ENCODE measurements around the gene CDHR5.

DNA sequence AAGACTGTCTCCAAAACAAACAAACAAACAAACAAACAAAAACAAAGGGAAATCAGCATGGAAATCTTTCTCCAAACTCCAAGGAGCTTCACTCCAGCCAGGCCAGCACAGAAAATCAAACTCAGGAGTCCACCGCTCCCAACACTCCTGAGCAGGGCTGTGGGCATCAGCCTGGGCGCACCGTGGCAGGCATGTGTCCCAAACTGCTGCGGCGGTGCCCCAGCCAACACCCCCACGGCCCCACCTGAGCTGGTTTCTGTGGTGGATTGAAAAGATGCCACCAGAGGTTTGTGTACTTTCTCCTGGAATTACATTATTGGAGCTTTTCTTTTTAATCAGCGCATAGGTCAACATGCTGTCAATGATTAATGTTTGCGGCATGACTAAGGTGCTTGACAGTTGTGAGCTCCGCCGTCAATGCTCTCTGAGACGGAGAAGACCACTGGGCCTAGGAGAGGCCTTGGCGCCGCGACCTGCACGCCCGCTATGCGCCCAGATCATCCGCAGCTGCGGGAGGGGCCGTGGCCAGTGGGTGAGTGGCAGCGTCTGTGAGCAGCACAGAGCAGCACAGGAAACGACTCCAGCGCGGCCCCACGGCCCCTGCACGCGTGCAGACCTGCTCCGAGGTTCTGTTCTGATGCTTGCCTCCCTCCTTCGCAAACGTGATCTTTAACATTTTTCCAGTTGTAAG is 30.4 kb upstream of the CDHR5 start:
- TF ChIP-seq, protein P1, sequence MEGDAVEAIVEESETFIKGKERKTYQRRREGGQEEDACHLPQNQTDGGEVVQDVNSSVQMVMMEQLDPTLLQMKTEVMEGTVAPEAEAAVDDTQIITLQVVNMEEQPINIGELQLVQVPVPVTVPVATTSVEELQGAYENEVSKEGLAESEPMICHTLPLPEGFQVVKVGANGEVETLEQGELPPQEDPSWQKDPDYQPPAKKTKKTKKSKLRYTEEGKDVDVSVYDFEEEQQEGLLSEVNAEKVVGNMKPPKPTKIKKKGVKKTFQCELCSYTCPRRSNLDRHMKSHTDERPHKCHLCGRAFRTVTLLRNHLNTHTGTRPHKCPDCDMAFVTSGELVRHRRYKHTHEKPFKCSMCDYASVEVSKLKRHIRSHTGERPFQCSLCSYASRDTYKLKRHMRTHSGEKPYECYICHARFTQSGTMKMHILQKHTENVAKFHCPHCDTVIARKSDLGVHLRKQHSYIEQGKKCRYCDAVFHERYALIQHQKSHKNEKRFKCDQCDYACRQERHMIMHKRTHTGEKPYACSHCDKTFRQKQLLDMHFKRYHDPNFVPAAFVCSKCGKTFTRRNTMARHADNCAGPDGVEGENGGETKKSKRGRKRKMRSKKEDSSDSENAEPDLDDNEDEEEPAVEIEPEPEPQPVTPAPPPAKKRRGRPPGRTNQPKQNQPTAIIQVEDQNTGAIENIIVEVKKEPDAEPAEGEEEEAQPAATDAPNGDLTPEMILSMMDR (IDR thresholded peaks at IDR 0.05), result no peak
- TF ChIP-seq POLR2A (IDR thresholded peaks at IDR 0.05), result no peak
